ENCODE measurements around the gene FAM124A.

FAM124A gene

DNA sequence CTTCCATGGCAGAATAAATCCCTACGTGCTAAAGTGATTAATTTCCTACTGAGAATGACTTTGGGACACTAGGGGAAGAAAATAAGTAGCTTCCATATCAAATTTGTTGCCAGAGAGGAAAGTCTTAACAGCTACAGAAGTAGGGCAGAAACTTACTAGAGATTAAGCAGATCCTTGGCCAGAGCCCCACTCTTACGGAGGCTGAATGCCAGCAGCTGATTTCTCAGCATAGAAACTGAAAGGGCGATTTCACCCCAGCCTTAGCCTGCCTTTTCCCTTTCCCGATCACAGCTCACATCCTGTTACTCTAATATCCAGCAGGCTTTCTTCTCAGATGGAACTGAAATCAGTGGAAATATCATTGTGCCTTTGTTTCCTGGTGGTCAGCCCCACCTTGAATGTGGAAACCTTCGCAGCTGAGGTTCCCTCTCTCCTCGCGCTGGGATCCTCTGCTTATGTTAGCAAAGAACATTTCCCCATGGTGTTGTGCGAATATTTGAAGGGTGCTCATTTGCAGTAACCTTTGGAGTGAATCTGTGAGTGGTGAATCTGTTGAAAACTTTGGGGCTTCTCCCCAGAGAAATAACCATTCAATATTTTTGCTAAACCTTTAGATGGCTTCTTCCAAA lies 8.4 kb downstream of the FAM124A start:
- TF ChIP-seq, protein P1, sequence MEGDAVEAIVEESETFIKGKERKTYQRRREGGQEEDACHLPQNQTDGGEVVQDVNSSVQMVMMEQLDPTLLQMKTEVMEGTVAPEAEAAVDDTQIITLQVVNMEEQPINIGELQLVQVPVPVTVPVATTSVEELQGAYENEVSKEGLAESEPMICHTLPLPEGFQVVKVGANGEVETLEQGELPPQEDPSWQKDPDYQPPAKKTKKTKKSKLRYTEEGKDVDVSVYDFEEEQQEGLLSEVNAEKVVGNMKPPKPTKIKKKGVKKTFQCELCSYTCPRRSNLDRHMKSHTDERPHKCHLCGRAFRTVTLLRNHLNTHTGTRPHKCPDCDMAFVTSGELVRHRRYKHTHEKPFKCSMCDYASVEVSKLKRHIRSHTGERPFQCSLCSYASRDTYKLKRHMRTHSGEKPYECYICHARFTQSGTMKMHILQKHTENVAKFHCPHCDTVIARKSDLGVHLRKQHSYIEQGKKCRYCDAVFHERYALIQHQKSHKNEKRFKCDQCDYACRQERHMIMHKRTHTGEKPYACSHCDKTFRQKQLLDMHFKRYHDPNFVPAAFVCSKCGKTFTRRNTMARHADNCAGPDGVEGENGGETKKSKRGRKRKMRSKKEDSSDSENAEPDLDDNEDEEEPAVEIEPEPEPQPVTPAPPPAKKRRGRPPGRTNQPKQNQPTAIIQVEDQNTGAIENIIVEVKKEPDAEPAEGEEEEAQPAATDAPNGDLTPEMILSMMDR (IDR thresholded peaks at IDR 0.05; ENCODE audit: borderline replicate concordance, control extremely low read depth, extremely low read depth, insufficient read depth, missing control alignments), result no peak
- in situ Hi-C loops (cut with MboI; ENCODE audit: low sequenced_read_pairs, unreplicated experiment), result no loop called here
- no peak for DNase-seq (ENCODE audit: low spot score)

DNA sequence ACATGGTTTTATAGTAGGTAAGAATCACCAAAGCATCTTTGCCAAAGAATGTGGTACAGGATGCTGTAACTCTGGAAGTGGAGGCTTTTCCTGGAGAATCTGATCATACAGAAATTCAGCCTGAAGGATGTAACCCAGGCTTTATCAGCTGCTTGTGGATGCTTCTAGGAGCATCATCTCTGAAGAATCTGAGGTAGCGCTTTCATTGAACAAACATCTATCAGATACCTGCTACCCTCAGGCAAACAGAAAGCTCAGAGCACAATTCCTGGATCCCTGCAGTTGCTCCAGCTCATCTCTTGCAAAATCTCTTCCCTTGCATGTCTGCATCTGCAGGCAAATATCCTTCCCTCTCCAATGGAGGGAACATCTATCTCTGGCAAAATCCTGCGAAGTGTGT lies 9.3 kb downstream of the FAM124A start:
- in situ Hi-C loops (cut with MboI; ENCODE audit: low sequenced_read_pairs, unreplicated experiment), result no loop called here
- TF ChIP-seq, protein P1 (IDR thresholded peaks at IDR 0.05; ENCODE audit: borderline replicate concordance, control extremely low read depth, extremely low read depth, insufficient read depth, missing control alignments), result no peak
- no peak for DNase-seq (ENCODE audit: low spot score)

DNA sequence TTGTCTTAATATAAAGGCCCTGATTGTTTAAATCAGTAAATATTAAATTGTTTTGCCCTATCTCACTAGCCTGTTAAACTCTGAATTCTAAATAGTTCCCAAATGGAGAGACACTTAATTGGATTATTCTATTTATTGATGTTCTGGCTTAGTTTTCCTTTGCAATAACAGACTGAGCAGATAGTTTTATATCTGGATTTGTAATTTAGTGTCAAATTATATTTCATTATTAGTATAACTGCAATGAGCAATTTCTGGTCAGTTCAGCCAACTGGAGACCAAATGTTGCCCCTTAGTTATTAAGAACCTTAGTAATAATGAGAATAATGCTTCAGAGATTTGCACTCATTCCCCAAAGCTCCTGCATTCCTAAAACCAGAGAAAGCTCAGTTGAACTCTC lies 10.1 kb downstream of the FAM124A start:
- TF ChIP-seq, protein P1 (IDR thresholded peaks at IDR 0.05; ENCODE audit: borderline replicate concordance, control extremely low read depth, extremely low read depth, insufficient read depth, missing control alignments), result no peak
- no peak for DNase-seq (ENCODE audit: low spot score)
- in situ Hi-C loops (cut with MboI; ENCODE audit: low sequenced_read_pairs, unreplicated experiment), result no loop called here

DNA sequence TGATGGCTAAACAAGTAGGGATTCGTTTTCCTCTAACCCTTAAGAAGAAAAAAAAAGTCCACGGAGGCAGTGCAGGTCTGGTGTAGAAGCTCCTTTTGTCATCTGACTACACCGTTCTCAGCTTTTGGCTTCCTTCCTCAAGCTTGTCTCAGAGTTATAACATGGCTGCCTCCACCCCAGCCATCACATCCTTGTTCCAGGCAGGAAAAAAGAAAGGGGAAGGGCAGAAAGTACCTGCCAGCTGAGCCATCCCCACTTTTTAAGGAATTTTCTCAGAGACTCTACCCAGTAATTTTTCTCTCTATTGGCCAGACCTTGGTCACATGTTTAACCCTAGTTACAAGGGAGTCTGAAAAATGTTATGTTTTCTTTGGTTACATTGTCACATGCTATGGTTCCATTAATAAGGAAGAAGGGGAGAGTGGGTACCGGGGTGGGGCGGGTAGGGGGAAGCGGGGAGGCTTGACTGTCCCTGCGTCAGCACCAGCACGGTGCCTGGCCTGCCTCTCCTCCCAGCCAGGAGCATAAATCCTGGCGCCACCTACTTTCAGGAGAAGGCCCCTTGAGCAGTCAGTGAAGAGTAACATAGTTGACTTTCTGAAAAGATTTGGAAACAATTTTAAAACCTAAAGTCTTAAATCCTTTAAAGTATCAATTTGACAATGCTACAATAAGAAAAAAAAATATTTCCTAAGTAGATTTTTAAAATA lies 11.1 kb downstream of the FAM124A start:
- no peak for DNase-seq (ENCODE audit: low spot score)
- in situ Hi-C loops (cut with MboI; ENCODE audit: low sequenced_read_pairs, unreplicated experiment), result no loop called here
- TF ChIP-seq, protein P1 (IDR thresholded peaks at IDR 0.05; ENCODE audit: borderline replicate concordance, control extremely low read depth, extremely low read depth, insufficient read depth, missing control alignments), result no peak

DNA sequence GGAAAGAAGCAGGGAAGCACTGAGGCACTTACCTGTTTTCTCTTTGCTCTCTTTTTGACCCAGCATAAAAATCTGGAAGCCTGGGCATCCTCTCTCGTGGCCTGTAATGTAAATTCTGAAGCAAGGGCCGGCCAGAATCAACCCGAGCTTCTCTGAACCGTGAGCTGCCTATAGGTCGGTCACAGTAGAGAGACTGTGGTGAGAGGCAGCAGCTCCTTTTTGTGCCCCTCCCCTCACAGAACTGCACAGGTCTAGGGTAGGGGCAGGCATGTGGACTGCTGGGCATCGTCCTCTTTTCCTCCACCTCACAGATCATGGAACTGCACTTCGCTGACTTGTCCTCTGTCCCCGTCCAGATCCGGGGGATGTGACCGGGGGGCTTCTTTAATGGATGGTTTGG lies 12.5 kb downstream of the FAM124A start:
- TF ChIP-seq, protein P1 (IDR thresholded peaks at IDR 0.05; ENCODE audit: borderline replicate concordance, control extremely low read depth, extremely low read depth, insufficient read depth, missing control alignments), result no peak
- DNase-seq (ENCODE audit: low spot score), result no peak
- in situ Hi-C loops (cut with MboI; ENCODE audit: low sequenced_read_pairs, unreplicated experiment), result no loop called here

DNA sequence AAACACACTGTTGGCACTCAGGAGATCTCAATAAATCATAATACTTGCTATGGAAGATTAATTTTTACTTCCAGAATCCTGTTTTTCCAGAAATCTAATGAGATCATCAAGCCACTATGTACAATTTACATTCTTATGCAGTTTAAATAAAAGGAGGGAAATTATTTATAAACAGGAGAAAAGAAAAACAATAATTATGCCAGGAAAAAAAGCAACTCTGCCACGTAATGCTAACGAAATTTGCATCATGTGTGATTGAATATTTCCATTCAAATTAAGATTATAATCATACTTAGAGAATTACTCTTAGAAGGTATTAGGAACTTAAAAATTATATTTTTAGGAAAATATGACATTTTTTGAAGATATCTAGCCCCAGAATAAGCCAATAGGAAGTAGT lies 13.0 kb downstream of the FAM124A start:
- no peak for DNase-seq (ENCODE audit: low spot score)
- TF ChIP-seq, protein P1 (IDR thresholded peaks at IDR 0.05; ENCODE audit: borderline replicate concordance, control extremely low read depth, extremely low read depth, insufficient read depth, missing control alignments), result no peak
- in situ Hi-C loops (cut with MboI; ENCODE audit: low sequenced_read_pairs, unreplicated experiment), result no loop called here

Data from GM13976 (cell line).